ENCODE results near the gene MYOM1. TPM values are rescaled to one million over a fixed set of nuclear protein-coding genes. Genes with fewer than 3 reads are reported as not detected.

The MYOM1 gene
- 1 to 10 TPM in 1 of 2 experiments, under 1 TPM in 1; 0.90 to 1.2 TPM for total RNA-seq

DNA sequence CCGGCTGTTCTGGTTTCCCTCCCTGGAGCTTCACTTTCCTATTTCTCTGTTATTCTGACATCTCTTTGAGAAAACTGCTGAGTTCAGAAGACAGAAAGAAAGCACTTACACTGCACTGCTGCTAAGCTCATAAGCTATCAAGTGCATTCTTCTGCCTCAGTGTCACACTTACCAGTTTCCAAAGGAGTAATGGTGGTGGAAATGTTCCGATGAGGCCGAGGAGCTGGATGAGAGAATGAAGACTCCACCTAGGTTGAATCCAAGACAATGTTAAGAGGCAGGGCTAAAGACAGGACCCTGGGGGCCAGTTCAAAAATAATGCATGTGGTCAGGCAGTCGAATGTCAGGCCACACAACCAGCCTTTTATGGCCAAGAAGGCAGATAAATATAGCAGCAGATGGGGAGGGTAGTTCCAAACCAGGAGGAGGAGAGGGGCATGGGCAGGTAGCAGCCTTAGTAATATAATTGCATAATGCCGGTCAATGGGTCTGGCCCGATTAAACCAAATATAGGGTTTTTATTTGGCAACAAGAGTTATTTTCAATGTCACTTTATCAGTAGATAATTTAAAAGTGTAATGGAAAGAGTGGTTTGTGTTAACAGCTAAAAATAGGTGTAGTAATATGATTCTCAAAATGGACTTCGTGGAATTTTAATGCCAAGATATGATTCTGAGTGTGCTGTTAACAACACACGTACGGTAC is at the start of gene MYOM1:
Gene MYOM1 (minus strand): TSS at position 338 of the 705 bp plus-strand sequence. CDS start 4,745 bp downstream, outside the sequence.
- H3K4me1 Mint-ChIP-seq (ENCODE audit: low read depth), result peaks cover 7% of the 10 kb centered on the region
- no peak within 1 kb of the TSS for H3K27ac Mint-ChIP-seq
- POLR2A ChIA-PET, result no interaction called here
- H3K36me3 Mint-ChIP-seq, result no peaks in the 10 kb centered on the region
- no peaks in the 10 kb centered on the region for H3K9me3 Mint-ChIP-seq
- no peaks in the 10 kb centered on the region for H3K27me3 Mint-ChIP-seq
- DNase-seq, result no peak
- CTCF ChIA-PET, result interaction anchor here (3.6 kb wide), 1 partner anchor 26 kb away, joined by 13 read pairs; no protein-coding TSS in a partner anchor
- intact Hi-C loops (cut with micrococcal nuclease), result no loop called here
- no peak within 1 kb of the TSS for H3K4me3 Mint-ChIP-seq

DNA sequence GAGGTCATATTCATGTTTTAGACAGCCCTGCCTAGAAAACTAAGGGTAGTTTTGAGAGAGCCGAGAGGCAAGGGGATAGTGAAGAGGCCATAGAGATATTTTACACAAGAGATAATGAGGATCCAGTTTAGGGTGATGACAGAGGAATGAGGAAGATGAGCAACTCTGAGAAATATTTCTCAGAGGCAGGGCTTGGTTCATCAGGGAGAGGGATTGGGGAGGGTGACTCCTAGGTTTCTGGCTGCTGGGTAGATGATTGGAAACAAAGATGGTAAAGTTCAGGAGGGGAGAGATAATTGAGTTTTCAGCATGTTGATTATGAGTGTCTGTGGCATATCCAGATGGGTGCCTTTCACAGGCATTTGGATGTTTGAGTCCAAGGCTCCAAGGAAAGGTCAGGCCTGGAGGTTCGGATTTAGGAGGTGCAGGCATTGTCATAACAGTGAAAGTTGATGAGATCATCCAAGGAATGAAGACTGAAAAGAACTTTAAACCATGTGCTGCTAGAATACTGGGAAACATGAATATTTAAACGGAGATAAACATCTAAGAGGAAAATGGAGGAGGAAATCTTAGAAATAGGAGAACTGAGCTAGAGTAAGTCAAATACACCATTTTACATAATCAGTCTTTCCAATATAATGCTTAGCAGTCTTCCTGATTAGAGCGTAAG is 49.6 kb upstream of the MYOM1 start:
- Mint-ChIP-seq H3K4me3 (no peak overlapping the region), H3K36me3 (peaks cover 11% of the 10 kb centered on the region), H3K4me1 (ENCODE audit: low read depth) (peaks cover 81% of the 10 kb centered on the region), H3K9me3 (no peaks in the 10 kb centered on the region), H3K27ac (peak overlapping the region; percentile 24), H3K27me3 (no peaks in the 10 kb centered on the region)
- ChIA-PET POLR2A (no interaction called here), CTCF (interaction anchor here (1.0 kb wide), 1 partner anchor 13 kb away, joined by 3 read pairs; no protein-coding TSS in a partner anchor)
- intact Hi-C loops (cut with micrococcal nuclease), result no loop called here
- no peak for DNase-seq

DNA sequence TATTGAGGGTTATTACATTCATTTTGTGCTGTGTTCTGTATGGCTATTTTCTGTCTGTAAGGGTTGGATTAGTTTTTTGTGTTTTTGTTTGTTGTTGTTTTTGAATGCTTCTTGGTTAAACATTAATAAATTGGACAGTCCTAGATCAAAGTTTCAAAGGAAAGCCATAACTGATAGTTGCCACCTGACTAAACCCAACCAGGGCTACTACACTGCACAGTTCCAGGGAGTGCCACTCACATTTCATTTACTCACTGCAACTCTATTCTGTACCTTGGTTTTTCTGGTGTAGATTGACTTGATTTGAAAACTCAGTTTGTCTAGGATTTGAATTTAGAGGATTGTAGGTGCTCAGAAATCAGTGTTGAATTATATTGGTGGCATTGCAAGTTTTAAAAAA is 48.5 kb upstream of the MYOM1 start:
- Mint-ChIP-seq H3K9me3 (no peaks in the 10 kb centered on the region), H3K27me3 (no peaks in the 10 kb centered on the region), H3K4me3 (no peak overlapping the region), H3K36me3 (peaks cover 9% of the 10 kb centered on the region), H3K4me1 (ENCODE audit: low read depth) (peaks cover 89% of the 10 kb centered on the region), H3K27ac (peak overlapping the region; percentile 23)
- intact Hi-C loops (cut with micrococcal nuclease), result no loop called here
- ChIA-PET CTCF (interaction anchor here (1.0 kb wide), 1 partner anchor 14 kb away, joined by 3 read pairs; no protein-coding TSS in a partner anchor), POLR2A (no interaction called here)
- DNase-seq, result no peak

DNA sequence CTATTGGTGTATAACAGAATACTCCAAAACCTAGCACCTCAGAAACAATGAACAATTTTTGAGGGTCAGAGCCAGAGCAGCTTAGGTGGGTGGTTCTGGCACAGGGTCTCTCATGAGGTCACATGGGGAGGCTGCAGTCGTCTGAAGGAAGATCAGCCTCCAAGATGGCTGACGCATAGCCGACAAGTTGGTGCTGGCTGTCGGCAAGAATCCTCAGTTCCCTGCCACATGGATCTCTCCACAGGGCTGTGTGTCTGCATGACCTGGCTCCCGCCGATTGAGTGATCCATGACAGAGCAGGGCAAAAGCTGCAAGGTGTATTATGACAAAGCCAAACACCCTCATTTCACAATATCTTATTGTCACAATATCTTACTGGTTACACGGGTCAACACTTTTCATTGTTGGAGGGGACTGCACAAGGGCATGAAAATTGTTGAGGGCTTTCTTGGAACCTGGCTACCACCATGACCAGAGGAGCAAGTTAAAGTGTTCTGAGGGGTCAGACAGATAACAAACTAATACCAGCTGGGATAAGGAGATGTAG is 46.4 kb upstream of the MYOM1 start:
- H3K9me3 Mint-ChIP-seq, result no peaks in the 10 kb centered on the region
- H3K36me3 Mint-ChIP-seq, result peaks cover 5% of the 10 kb centered on the region
- H3K27me3 Mint-ChIP-seq, result no peaks in the 10 kb centered on the region
- peak overlapping the region; percentile 73 for H3K27ac Mint-ChIP-seq
- ChIA-PET POLR2A (no interaction called here), CTCF (interaction anchor here (0.7 to 1.8 kb wide), 3 partner anchors 31 to 400 kb away, joined by 3 to 6 read pairs (median 3); no protein-coding TSS in a partner anchor)
- no peak overlapping the region for H3K4me3 Mint-ChIP-seq
- peaks cover 72% of the 10 kb centered on the region for H3K4me1 Mint-ChIP-seq (ENCODE audit: low read depth)
- DNase-seq, result no peak
- intact Hi-C loops (cut with micrococcal nuclease), result no loop called here

DNA sequence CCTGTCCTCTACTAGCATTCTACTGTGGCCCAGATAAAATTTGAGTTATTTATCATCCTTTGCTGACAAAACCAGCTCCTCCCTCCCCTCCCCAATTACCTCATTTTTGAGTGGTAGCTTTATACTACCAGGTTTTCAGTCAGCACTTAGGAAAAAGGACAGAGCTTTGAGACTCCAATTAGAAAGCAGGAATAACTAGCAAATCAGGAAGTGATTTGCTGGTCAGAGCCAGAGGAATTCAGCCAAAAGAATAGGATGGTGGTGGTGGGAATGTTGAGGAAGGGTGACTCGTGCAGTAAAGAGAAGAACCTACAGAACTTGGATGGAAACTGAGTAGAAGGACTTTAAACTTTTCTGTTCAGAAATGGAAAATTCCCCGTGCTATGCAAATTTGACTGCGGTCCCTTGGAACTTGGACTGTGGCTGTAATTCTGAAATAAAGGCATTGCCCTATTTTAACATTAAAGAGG is 45.8 kb upstream of the MYOM1 start:
- H3K36me3 Mint-ChIP-seq, result peaks cover 5% of the 10 kb centered on the region

DNA sequence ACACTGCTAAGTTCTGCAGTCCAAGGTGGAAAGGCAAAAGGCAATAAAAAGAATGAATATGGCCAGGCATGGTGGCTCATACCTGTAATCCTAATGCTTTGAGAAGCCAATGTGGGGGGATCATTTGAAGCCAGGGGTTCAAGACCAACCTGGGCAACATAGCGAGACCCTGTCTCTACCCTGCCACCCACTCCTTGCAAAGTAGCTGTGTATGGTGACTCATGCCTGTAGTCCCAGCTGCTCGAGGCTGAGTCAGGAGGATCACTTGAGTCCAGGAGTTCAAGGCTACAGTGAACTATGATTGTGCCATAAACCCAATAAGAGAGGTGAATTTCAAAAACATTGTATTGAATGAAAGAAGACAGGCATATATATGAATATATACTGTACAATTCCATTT is 44.6 kb upstream of the MYOM1 start:
- ChIA-PET POLR2A (interaction anchor here (1.3 to 1.8 kb wide), 2 partner anchors 16 to 33 kb away, joined by 4 to 5 read pairs; no protein-coding TSS in a partner anchor), CTCF (interaction anchor here (0.5 to 2.2 kb wide), 6 partner anchors 15 to 330 kb away, joined by 3 to 8 read pairs (median 4); no protein-coding TSS in a partner anchor)
- Mint-ChIP-seq H3K27ac (peak overlapping the region; percentile 64), H3K4me1 (ENCODE audit: low read depth) (peaks cover 68% of the 10 kb centered on the region), H3K36me3 (peaks cover 5% of the 10 kb centered on the region), H3K9me3 (no peaks in the 10 kb centered on the region), H3K4me3 (peak overlapping the region; percentile 24), H3K27me3 (no peaks in the 10 kb centered on the region)
- peak; percentile 40 for DNase-seq
- intact Hi-C loops (cut with micrococcal nuclease), result no loop called here

More for the DNA sequence above, 45.8 kb upstream of the MYOM1 start:
- intact Hi-C loops (cut with micrococcal nuclease), result loop anchor here (1.0 kb wide), 1 partner anchor 185 kb away; the partner anchor contains the start of gene TGIF1
- ChIA-PET POLR2A (no interaction called here), CTCF (interaction anchor here (0.7 to 2.2 kb wide), 4 partner anchors 31 to 401 kb away, joined by 3 to 8 read pairs (median 4); no protein-coding TSS in a partner anchor)
- Mint-ChIP-seq H3K9me3 (no peaks in the 10 kb centered on the region), H3K4me1 (ENCODE audit: low read depth) (peaks cover 69% of the 10 kb centered on the region), H3K27me3 (no peaks in the 10 kb centered on the region), H3K27ac (peak overlapping the region; percentile 72), H3K4me3 (peak overlapping the region; percentile 6)
- DNase-seq, result no peak

DNA sequence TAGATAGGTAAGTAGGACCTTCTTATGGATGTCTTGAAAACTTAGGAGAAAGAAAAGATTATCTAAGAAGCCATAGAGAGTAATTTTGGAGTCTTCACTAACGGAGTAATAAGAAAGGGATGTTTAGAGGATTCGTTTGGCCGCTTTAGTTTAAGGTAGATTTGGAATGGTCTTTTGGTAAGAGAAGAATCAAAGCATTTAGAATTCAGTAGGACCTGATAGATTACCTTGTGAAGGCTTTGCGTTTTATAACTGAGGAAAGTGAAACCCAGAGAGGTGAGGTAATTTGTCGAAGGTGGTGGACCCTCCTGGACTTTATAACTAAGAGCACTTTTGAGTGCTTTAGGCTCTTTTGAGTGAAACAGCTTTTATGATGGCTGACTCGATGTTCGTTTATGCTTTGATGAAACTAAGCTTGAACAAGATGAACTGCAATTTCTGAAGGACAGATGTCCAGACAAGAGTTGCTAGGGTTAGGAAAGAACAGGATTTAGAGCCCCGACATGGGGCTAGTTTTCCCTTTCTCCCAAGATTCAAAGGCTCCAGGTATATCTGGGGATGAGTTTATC is 43.4 kb upstream of the MYOM1 start:
- Mint-ChIP-seq H3K36me3 (peaks cover 5% of the 10 kb centered on the region), H3K27ac (peak overlapping the region; percentile 90), H3K9me3 (no peaks in the 10 kb centered on the region), H3K4me3 (peak overlapping the region; percentile 89), H3K4me1 (ENCODE audit: low read depth) (peaks cover 61% of the 10 kb centered on the region), H3K27me3 (no peaks in the 10 kb centered on the region)
- intact Hi-C loops (cut with micrococcal nuclease), result loop anchor here (2.0 kb wide), 1 partner anchor 196 kb away; no protein-coding TSS in a partner anchor
- CTCF ChIA-PET, result interaction anchor here (0.8 to 2.2 kb wide), 7 partner anchors 14 to 331 kb away, joined by 3 to 8 read pairs (median 4); partner anchors contain the start of gene MYL12A
- no peak for DNase-seq
- POLR2A ChIA-PET, result interaction anchor here (0.8 to 1.8 kb wide), 3 partner anchors 14 to 340 kb away, joined by 3 to 4 read pairs (median 3); no protein-coding TSS in a partner anchor

DNA sequence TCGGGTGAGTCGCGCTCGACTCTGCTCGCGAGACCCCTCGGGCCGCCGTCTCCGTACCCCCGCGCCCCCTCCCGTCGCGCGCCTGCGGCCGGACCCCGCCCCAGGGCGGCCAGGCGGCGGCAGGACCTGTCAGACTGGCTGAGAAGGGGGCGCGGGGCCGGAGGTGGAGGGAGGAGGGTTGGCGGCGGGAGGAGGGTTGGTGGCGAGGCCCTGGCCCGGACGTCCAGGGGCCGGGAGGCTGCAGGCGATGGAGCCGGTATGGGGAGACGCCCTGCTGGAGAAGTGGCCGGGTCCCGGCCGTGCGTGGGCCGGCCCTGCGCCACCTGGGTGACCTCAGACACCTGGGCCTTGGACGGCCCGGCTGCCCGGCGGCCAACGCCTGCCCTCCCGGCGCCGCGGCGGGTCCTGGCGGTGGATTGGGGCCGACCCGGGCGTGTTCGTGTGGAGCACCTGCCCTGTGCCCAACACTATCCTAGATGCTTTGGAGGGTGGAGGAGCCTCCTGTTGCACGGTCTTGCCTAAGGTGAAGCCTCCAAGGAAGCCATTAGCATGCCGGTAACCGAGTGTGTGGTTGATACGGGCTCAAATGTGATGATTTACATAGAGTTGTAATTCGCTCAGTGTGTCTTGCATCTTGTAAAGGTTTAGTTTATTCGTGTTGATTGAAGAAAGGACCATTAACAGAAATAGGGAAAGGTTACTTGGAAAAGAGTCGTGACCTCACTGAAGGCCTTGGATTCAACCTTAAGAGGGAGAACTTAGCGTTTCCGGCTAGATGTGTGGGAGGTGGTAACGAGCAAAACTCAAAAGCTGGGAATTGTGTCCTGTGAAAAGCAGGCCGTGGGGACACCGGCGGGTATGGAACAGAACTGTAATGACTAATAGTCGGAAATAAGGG is 42.7 kb upstream of the MYOM1 start:
- peaks cover 10% of the 10 kb centered on the region for H3K36me3 Mint-ChIP-seq
- CTCF ChIA-PET, result interaction anchor here (1.1 to 1.7 kb wide), 5 partner anchors 11 to 402 kb away, joined by 3 to 5 read pairs (median 5); partner anchors contain the start of gene MYL12A
- POLR2A ChIA-PET, result interaction anchor here (0.5 to 3.5 kb wide), 4 partner anchors 13 to 312 kb away, joined by 3 to 24 read pairs (median 3); no protein-coding TSS in a partner anchor
- H3K27me3 Mint-ChIP-seq, result no peaks in the 10 kb centered on the region
- no peaks in the 10 kb centered on the region for H3K9me3 Mint-ChIP-seq
- H3K27ac Mint-ChIP-seq, result peak overlapping the region; percentile 95
- peak overlapping the region; percentile 89 for H3K4me3 Mint-ChIP-seq
- peak; percentile 56 for DNase-seq
- peaks cover 63% of the 10 kb centered on the region for H3K4me1 Mint-ChIP-seq (ENCODE audit: low read depth)
- intact Hi-C loops (cut with micrococcal nuclease), result loop anchor here (2.0 kb wide), 1 partner anchor 196 kb away; no protein-coding TSS in a partner anchor

DNA sequence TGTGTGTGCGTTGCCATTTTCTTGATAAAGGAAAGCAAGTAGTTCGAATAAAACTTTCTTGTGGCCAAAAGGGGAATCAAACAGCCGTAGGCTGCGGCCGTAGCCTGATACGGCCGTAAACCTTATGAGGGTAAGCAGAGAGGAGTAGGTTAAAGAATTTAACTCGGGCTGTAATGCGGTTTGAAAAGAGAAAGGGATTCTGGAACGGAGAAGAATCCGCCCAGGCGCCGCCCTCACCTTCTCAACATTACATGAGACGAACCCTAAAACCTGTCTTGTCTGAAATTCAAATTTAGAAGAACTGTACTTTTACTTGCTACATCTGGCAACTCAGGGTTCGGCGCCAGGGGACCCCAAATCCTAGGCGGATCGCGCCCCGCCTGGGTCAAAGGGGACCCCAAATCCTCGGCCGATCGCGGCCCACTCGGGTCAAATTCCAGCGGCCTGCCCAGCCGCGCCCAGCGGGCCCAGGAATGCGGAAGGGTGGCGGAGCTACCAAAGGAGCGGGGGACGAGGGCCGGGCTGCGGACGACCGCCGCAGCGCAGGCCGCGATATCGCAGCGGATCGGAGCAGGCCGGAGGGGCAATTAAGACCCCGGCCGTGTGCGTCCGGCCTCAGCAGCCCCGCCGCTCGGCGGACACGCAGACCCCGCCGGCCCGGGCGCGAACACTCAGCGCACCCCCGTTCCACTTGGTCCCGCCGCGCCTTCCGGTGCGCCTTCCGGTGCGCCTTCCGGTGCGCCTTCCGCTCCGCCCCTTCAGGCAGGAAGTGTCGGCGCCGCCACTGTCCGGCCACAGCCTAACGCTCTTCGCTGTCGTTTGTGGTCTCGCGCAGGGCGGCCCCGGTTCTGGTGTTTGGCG is 41.8 kb upstream of the MYOM1 start, which contains the start of gene MYL12B:
Gene MYL12B (plus strand): TSS at position 761 of the 861 bp plus-strand sequence. CDS start 10,766 bp downstream, outside the sequence.
- Mint-ChIP-seq H3K36me3 (peaks cover 18% of the 10 kb centered on the region), H3K4me3 (peak within 1 kb of the TSS; percentile 89), H3K9me3 (no peaks in the 10 kb centered on the region), H3K27ac (peak within 1 kb of the TSS; percentile 95), H3K4me1 (ENCODE audit: low read depth) (peaks cover 62% of the 10 kb centered on the region), H3K27me3 (no peaks in the 10 kb centered on the region)
- POLR2A ChIA-PET, result interaction anchor here (0.5 to 3.5 kb wide), 5 partner anchors 12 to 311 kb away, joined by 3 to 24 read pairs (median 3); no protein-coding TSS in a partner anchor
- intact Hi-C loops (cut with micrococcal nuclease), result loop anchor here (1.0 to 2.0 kb wide), 5 partner anchors 14 to 333 kb away; partner anchors contain the start of gene MYL12A
- CTCF ChIA-PET, result interaction anchor here (1.1 to 1.9 kb wide), 3 partner anchors 10 to 403 kb away, joined by 3 to 6 read pairs (median 5); no protein-coding TSS in a partner anchor
- DNase-seq, result peak; percentile 85

All from activated CD4-positive, alpha-beta memory T cell treated with anti-CD3 and anti-CD28 coated beads for 36 hours (primary cell).